Endometrial microvascular endothelial cells (primary cell): Measurements from ENCODE around the gene ZNF148. TPM values are rescaled to one million over a fixed set of nuclear protein-coding genes. Genes with fewer than 3 reads are reported as not detected.

ENCODE experiments used
- in situ Hi-C: cut with HindIII; loops from 2 replicates; pipeline ENCODE4 v1.10.0; 2017; ENCODE audit warnings: low sequenced_read_pairs, low pct_unique_long_range_greater_than_20kb; ENCODE audit errors: inconsistent ontology term
- total RNA-seq: library from RNA; depleted of rRNA; stranded (reverse); fragments of >200 nt; gene quantifications from one replicate; pipeline ENCODE4 v1.2.3, GENCODE V29; 2015; ENCODE audit errors: inconsistent ontology term

The ZNF148 gene
- total RNA-seq, 1 donor from 2014 or later, result 16.2 TPM

GRCh38 chr3:125381314-125381713, 6.2 kb upstream of the ZNF148 start:
- in situ Hi-C loops, result no loop called here

- in situ Hi-C loops, result no loop called here
Observed at GRCh38 chr3:125379483-125379882, 4.4 kb upstream of the ZNF148 start.

GRCh38 chr3:125378762-125379161, 3.6 kb upstream of the ZNF148 start:
- in situ Hi-C loops, result no loop called here

- in situ Hi-C loops, result no loop called here
Observed at GRCh38 chr3:125375950-125376679, 990 bp upstream of the ZNF148 start.

- in situ Hi-C loops, result no loop called here
Observed at GRCh38 chr3:125374501-125374995, 577 bp downstream of the ZNF148 start.

GRCh38 chr3:125367403-125368230, 7.5 kb downstream of the ZNF148 start:
- in situ Hi-C loops, result no loop called here

- in situ Hi-C loops, result no loop called here
Observed at GRCh38 chr3:125366132-125366531, 9.0 kb downstream of the ZNF148 start.

- in situ Hi-C loops, result no loop called here
Observed at GRCh38 chr3:125359700-125360099, 15.4 kb downstream of the ZNF148 start.

GRCh38 chr3:125358923-125359322, 16.2 kb downstream of the ZNF148 start:
- in situ Hi-C loops, result no loop called here

- in situ Hi-C loops, result no loop called here
Observed at GRCh38 chr3:125357837-125358236, 17.3 kb downstream of the ZNF148 start.

- in situ Hi-C loops, result no loop called here
Observed at GRCh38 chr3:125357032-125357658, 18.0 kb downstream of the ZNF148 start.

- in situ Hi-C loops, result no loop called here
Observed at GRCh38 chr3:125356140-125357026, 18.7 kb downstream of the ZNF148 start.

- in situ Hi-C loops, result no loop called here
Observed at GRCh38 chr3:125353659-125354058, 21.5 kb downstream of the ZNF148 start.

- in situ Hi-C loops, result no loop called here
Observed at GRCh38 chr3:125353128-125353527, 22.0 kb downstream of the ZNF148 start.

- in situ Hi-C loops, result no loop called here
Observed at GRCh38 chr3:125351814-125352456, 23.2 kb downstream of the ZNF148 start.

- in situ Hi-C loops, result no loop called here
Observed at GRCh38 chr3:125351152-125351551, 24.0 kb downstream of the ZNF148 start.

GRCh38 chr3:125350597-125350996, 24.5 kb downstream of the ZNF148 start:
- in situ Hi-C loops, result no loop called here

GRCh38 chr3:125349556-125350165, 25.5 kb downstream of the ZNF148 start:
- in situ Hi-C loops, result no loop called here
